H9 (cell line): ENCODE data around the gene OR2H1. TPM values are rescaled to one million over a fixed set of nuclear protein-coding genes. Genes with fewer than 3 reads are reported as not detected.

Experiments
- DNase-seq: peaks from one replicate; pipeline ENCODE4 v3.0.0-alpha.2; 2017
- H2AFZ ChIP-seq: one replicate; pipeline ENCODE4 v1.6.1; 2013; ENCODE audit warnings: mild to moderate bottlenecking, low read length, control low read depth, moderate library complexity
- H2AK5ac ChIP-seq: 2 replicates; pipeline ENCODE4 v1.6.1; 2013; ENCODE audit warnings: low read length, control low read depth, mixed read lengths; ENCODE audit not compliant: insufficient read length
- H2BK120ac ChIP-seq: one replicate; pipeline ENCODE4 v1.6.1; 2013; ENCODE audit warnings: low read depth, mild to moderate bottlenecking, low read length, control low read depth, inconsistent platforms; ENCODE audit not compliant: poor library complexity, severe bottlenecking
- H2BK12ac ChIP-seq: 2 replicates; pipeline ENCODE4 v1.6.1; 2013; ENCODE audit warnings: low read length, control low read depth, mixed read lengths, low read depth; ENCODE audit not compliant: insufficient read length
- H2BK15ac ChIP-seq: 2 replicates; pipeline ENCODE4 v1.6.1; 2013; ENCODE audit warnings: low read depth, low read length, control low read depth
- H2BK20ac ChIP-seq: one replicate; pipeline ENCODE4 v1.6.1; 2013; ENCODE audit warnings: low read depth, mild to moderate bottlenecking, low read length, control low read depth, inconsistent platforms; ENCODE audit not compliant: poor library complexity, severe bottlenecking
- H2BK5ac ChIP-seq: 2 replicates; pipeline ENCODE4 v1.6.1; 2013; ENCODE audit warnings: low read length, control low read depth, mixed read lengths; ENCODE audit not compliant: insufficient read length
- H3K14ac ChIP-seq: 2 replicates; pipeline ENCODE4 v1.6.1; 2013; ENCODE audit warnings: low read length, control low read depth; ENCODE audit not compliant: insufficient read depth
- H3K18ac ChIP-seq: 2 replicates; pipeline ENCODE4 v1.6.1; 2013; ENCODE audit warnings: low read depth, mild to moderate bottlenecking, mixed read lengths, low read length, control low read depth; ENCODE audit not compliant: insufficient read length
- H3K23ac ChIP-seq: 2 replicates; pipeline ENCODE4 v1.6.1; 2013; ENCODE audit warnings: low read length, control low read depth, mixed read lengths, low read depth; ENCODE audit not compliant: insufficient read length
- H3K23me2 ChIP-seq: 2 replicates; pipeline ENCODE4 v1.6.1; 2013; ENCODE audit warnings: low read depth, mild to moderate bottlenecking, mixed read lengths, low read length, control low read depth; ENCODE audit not compliant: insufficient read length, poor library complexity, severe bottlenecking
- H3K27ac ChIP-seq: 2 replicates; pipeline ENCODE4 v1.5.1; 2013; ENCODE audit warnings: low read length, control low read depth, mixed read lengths, low read depth; ENCODE audit not compliant: insufficient read length
- H3K27me3 ChIP-seq: 2 replicates; pipeline ENCODE4 v1.6.1; 2013; ENCODE audit warnings: low read length, control low read depth, inconsistent platforms; ENCODE audit not compliant: insufficient read depth
- H3K4ac ChIP-seq: 2 replicates; pipeline ENCODE4 v1.6.1; 2013; ENCODE audit warnings: low read depth, mild to moderate bottlenecking, control low read depth, inconsistent platforms, low read length, moderate library complexity
- H3K4me1 ChIP-seq: 2 replicates; pipeline ENCODE4 v1.6.1; 2013; ENCODE audit warnings: low read length, control low read depth, inconsistent platforms; ENCODE audit not compliant: insufficient read depth
- H3K4me2 ChIP-seq: 2 replicates; pipeline ENCODE4 v1.6.1; 2013; ENCODE audit warnings: low read length, control low read depth, mixed read lengths; ENCODE audit not compliant: insufficient read length, insufficient read depth
- H3K56ac ChIP-seq: 2 replicates; pipeline ENCODE4 v1.6.1; 2013; ENCODE audit warnings: low read depth, mild to moderate bottlenecking, mixed read lengths, low read length, control low read depth; ENCODE audit not compliant: insufficient read length
- H3K79me1 ChIP-seq: 2 replicates; pipeline ENCODE4 v1.6.1; 2013; ENCODE audit warnings: low read depth, mild to moderate bottlenecking, moderate library complexity, low read length, control low read depth, inconsistent platforms; ENCODE audit not compliant: insufficient read depth, poor library complexity, severe bottlenecking
- H3K79me2 ChIP-seq: 2 replicates; pipeline ENCODE4 v1.6.1; 2013; ENCODE audit warnings: low read length, control low read depth, inconsistent platforms; ENCODE audit not compliant: insufficient read depth
- H3K9ac ChIP-seq: 2 replicates; pipeline ENCODE4 v1.6.1; 2013; ENCODE audit warnings: low read length, control low read depth, mixed read lengths; ENCODE audit not compliant: insufficient read length; ENCODE audit errors: extremely low read depth
- H3K9me3 ChIP-seq: one replicate; pipeline ENCODE4 v1.6.1; 2013; ENCODE audit warnings: low read depth, low read length, inconsistent platforms; ENCODE audit not compliant: control insufficient read depth
- H3T11ph ChIP-seq: one replicate; pipeline ENCODE4 v1.6.1; 2013; ENCODE audit warnings: mild to moderate bottlenecking, low read length, control low read depth, inconsistent platforms
- H4K20me1 ChIP-seq: one replicate; pipeline ENCODE4 v1.6.1; 2013; ENCODE audit not compliant: control insufficient read depth, insufficient read length, insufficient read depth
- H4K5ac ChIP-seq: 2 replicates; pipeline ENCODE4 v1.6.1; 2013; ENCODE audit warnings: low read depth, mild to moderate bottlenecking, mixed read lengths, low read length, control low read depth; ENCODE audit not compliant: insufficient read length
- H4K8ac ChIP-seq: replicated peaks from 2 replicates; pipeline ENCODE4 v1.6.1; 2013; ENCODE audit warnings: low read length, control low read depth, mixed read lengths, low read depth; ENCODE audit not compliant: insufficient read length
- H4K91ac ChIP-seq: 2 replicates; pipeline ENCODE4 v1.6.1; 2013; ENCODE audit warnings: low read depth, mild to moderate bottlenecking, moderate library complexity, mixed read lengths, low read length, control low read depth; ENCODE audit not compliant: insufficient read length
- H3K27ac Mint-ChIP-seq, 3 experiments: 2 replicates in 2 of 3; 3 replicates in 1 of 3; pipeline ENCODE4 v1.8.0; 2020 to 2021; ENCODE audit warnings: mixed read lengths in 3 of 3, mild to moderate bottlenecking in 1 of 3, moderate library complexity in 1 of 3
- H3K27me3 Mint-ChIP-seq: 2 replicates; pipeline ENCODE4 v1.8.0; 2021; ENCODE audit warnings: low read depth, mild to moderate bottlenecking, moderate library complexity, mixed read lengths
- H3K36me3 Mint-ChIP-seq, 3 experiments: 2 replicates in 2 of 3; 3 replicates in 1 of 3; pipeline ENCODE4 v1.8.0; 2020 to 2021; ENCODE audit warnings: low read depth in 3 of 3, mixed read lengths in 3 of 3; ENCODE audit not compliant: insufficient read depth in 1 of 3
- H3K4me1 Mint-ChIP-seq, 2 experiments: 2 replicates each; pipeline ENCODE4 v1.8.0; 2020; ENCODE audit warnings: mixed read lengths in 2 of 2
- H3K4me3 Mint-ChIP-seq, 2 experiments: 2 replicates in 1 of 2; 3 replicates in 1 of 2; pipeline ENCODE4 v1.8.0; 2020 to 2021; ENCODE audit warnings: mild to moderate bottlenecking in 2 of 2, mixed read lengths in 2 of 2, moderate library complexity in 1 of 2
- H3K9me3 Mint-ChIP-seq, 2 experiments: 2 replicates in 1 of 2; 3 replicates in 1 of 2; pipeline ENCODE4 v1.8.0; 2020; ENCODE audit warnings: mild to moderate bottlenecking in 2 of 2, mixed read lengths in 2 of 2, moderate library complexity in 1 of 2
- whole genome bisulfite sequencing: extraction: QIAGEN DNeasy Blood & Tissue Kit; methylation state at CpG from one replicate; pipeline ENCODE4 v1.1.7; 2013; ENCODE audit warnings: missing lambda C conversion rate, low lambda C conversion rate, mixed read lengths; ENCODE audit not compliant: insufficient read length; ENCODE audit errors: extremely low coverage; 5-methylcytosine and 5-hydroxymethylcytosine counted together
- total RNA-seq: library from RNA; stranded (reverse); gene quantifications from 2 replicates; pipeline ENCODE4 v1.2.1, GENCODE V29; 2021
- TF ChIP-seq, protein P1 (sequence below): fragments of 200-600 bp; sonication (generic); conservative IDR thresholded peaks from 3 replicates; pipeline ENCODE4 v1.8.0; 2021; ENCODE audit warnings: antibody characterized with exemption, mild to moderate bottlenecking

The OR2H1 gene
- total RNA-seq, 1 experiment from 2014 or later = not detected

DNA sequence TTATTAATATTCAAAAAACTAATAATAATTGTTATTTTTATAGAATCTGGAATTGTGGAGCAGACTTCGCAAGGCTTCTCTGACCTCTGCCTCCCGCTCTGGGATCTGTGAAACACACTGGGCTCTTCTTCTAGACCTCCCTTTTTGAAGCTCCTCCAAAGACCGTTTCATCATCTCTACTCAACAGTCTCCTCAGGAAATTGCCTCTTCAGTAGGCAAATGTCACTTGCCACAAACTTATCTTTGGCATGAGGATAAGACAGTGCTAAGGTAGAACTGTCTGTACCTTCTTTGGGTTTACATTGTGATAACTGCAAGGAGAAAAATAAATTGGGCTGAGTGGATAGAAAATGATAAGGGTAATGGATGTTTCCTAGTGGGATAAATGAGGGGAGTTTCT is 33.1 kb downstream of the OR2H1 start:
- Histone ChIP-seq H2BK20ac (no peak overlapping the region), H3T11ph (no peak overlapping the region), H4K91ac (no peak overlapping the region), H3K4ac (no peak overlapping the region), H2BK5ac (no peak overlapping the region), H2AFZ (no peak overlapping the region), H3K79me1 (no peaks in the 10 kb centered on the region), H3K18ac (no peak overlapping the region), H3K14ac (no peak overlapping the region), H2BK120ac (no peak overlapping the region), H3K9ac (no peak overlapping the region), H3K56ac (no peak overlapping the region), H4K5ac (no peak overlapping the region), H2AK5ac (no peak overlapping the region), H2BK12ac (no peak overlapping the region), H3K27me3 (no peaks in the 10 kb centered on the region), H3K79me2 (no peaks in the 10 kb centered on the region), H3K27ac (no peak overlapping the region), H3K4me2 (no peak overlapping the region), H4K20me1 (no peaks in the 10 kb centered on the region), H2BK15ac (no peak overlapping the region), H3K4me1 (no peaks in the 10 kb centered on the region), H3K23ac (no peak overlapping the region), H4K8ac (no peak overlapping the region), H3K23me2 (no peaks in the 10 kb centered on the region), H3K9me3 (no peaks in the 10 kb centered on the region)
- no peaks in the 10 kb centered on the region; a peak in 1 of 5 replicates for H3K9me3 Mint-ChIP-seq
- H3K27ac Mint-ChIP-seq = no peak overlapping the region
- WGBS = no CpG with 5 or more reads among the region's 3 CpGs
- TF ChIP-seq, protein P1, sequence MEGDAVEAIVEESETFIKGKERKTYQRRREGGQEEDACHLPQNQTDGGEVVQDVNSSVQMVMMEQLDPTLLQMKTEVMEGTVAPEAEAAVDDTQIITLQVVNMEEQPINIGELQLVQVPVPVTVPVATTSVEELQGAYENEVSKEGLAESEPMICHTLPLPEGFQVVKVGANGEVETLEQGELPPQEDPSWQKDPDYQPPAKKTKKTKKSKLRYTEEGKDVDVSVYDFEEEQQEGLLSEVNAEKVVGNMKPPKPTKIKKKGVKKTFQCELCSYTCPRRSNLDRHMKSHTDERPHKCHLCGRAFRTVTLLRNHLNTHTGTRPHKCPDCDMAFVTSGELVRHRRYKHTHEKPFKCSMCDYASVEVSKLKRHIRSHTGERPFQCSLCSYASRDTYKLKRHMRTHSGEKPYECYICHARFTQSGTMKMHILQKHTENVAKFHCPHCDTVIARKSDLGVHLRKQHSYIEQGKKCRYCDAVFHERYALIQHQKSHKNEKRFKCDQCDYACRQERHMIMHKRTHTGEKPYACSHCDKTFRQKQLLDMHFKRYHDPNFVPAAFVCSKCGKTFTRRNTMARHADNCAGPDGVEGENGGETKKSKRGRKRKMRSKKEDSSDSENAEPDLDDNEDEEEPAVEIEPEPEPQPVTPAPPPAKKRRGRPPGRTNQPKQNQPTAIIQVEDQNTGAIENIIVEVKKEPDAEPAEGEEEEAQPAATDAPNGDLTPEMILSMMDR = no peak
- no peaks in the 10 kb centered on the region for H3K36me3 Mint-ChIP-seq
- no peak overlapping the region for H3K4me3 Mint-ChIP-seq
- H3K4me1 Mint-ChIP-seq = peaks cover 0 to 8% of the 10 kb centered on the region in 2 experiments; a peak in 3 of 4 replicates
- DNase-seq = no peak
- H3K27me3 Mint-ChIP-seq = no peaks in the 10 kb centered on the region; the same call in 1 of the 2 replicates
